ENCODE results near the gene ASB1.

ASB1 gene

GRCh38 chr2:238444242-238444641 lies 17.5 kb downstream of the ASB1 start:
- DNase-seq (ENCODE audit: low read depth in 2 of 2) = no peak

- no peak for DNase-seq (ENCODE audit: low read depth in 2 of 2)
These were observed 18.9 kb downstream of the ASB1 start for GRCh38 chr2:238445409-238446190.

- no peak for DNase-seq (ENCODE audit: low read depth in 2 of 2)
These were observed 19.6 kb downstream of the ASB1 start for GRCh38 chr2:238446371-238446770.

GRCh38 chr2:238448031-238448955 lies 21.6 kb downstream of the ASB1 start:
- no peak for DNase-seq (ENCODE audit: low read depth in 2 of 2)

GRCh38 chr2:238449241-238449640 lies 22.5 kb downstream of the ASB1 start:
- no peak for DNase-seq (ENCODE audit: low read depth in 2 of 2)

GRCh38 chr2:238449909-238450417 lies 23.2 kb downstream of the ASB1 start:
- no peak for DNase-seq (ENCODE audit: low read depth in 2 of 2)

- DNase-seq (ENCODE audit: low read depth in 2 of 2) = no peak
These were observed 23.7 kb downstream of the ASB1 start for GRCh38 chr2:238450440-238450861.

- DNase-seq (ENCODE audit: low read depth in 2 of 2) = no peak
These were observed 27.1 kb downstream of the ASB1 start for GRCh38 chr2:238453842-238454241.

GRCh38 chr2:238456449-238456848 lies 29.7 kb downstream of the ASB1 start:
- no peak for DNase-seq (ENCODE audit: low read depth in 2 of 2)

- DNase-seq (ENCODE audit: low read depth in 2 of 2) = no peak
These were observed 30.5 kb downstream of the ASB1 start for GRCh38 chr2:238456970-238457926.

- DNase-seq (ENCODE audit: low read depth in 2 of 2) = no peak
These were observed 31.2 kb downstream of the ASB1 start for GRCh38 chr2:238457927-238458324.

- DNase-seq (ENCODE audit: low read depth in 2 of 2) = no peak
These were observed 31.9 kb downstream of the ASB1 start for GRCh38 chr2:238458651-238459050.

- DNase-seq (ENCODE audit: low read depth in 2 of 2) = no peak
These were observed 32.4 kb downstream of the ASB1 start for GRCh38 chr2:238459081-238459629.

GRCh38 chr2:238461051-238461450 lies 34.3 kb downstream of the ASB1 start:
- DNase-seq (ENCODE audit: low read depth in 2 of 2) = no peak

- no peak for DNase-seq (ENCODE audit: low read depth in 2 of 2)
These were observed 34.8 kb downstream of the ASB1 start for GRCh38 chr2:238461491-238461890.

GRCh38 chr2:238461916-238462315 lies 35.2 kb downstream of the ASB1 start:
- no peak for DNase-seq (ENCODE audit: low read depth in 2 of 2)

GRCh38 chr2:238462782-238463396 lies 36.2 kb downstream of the ASB1 start:
- no peak for DNase-seq (ENCODE audit: low read depth in 2 of 2)

GRCh38 chr2:238464389-238464788 lies 37.7 kb downstream of the ASB1 start:
- no peak for DNase-seq (ENCODE audit: low read depth in 2 of 2)

- no peak for DNase-seq (ENCODE audit: low read depth in 2 of 2)
These were observed 38.9 kb downstream of the ASB1 start for GRCh38 chr2:238465487-238466242.

- no peak for DNase-seq (ENCODE audit: low read depth in 2 of 2)
These were observed 39.6 kb downstream of the ASB1 start for GRCh38 chr2:238466243-238466756.
